ENCODE results near the gene RAB7B.

RAB7B gene

DNA sequence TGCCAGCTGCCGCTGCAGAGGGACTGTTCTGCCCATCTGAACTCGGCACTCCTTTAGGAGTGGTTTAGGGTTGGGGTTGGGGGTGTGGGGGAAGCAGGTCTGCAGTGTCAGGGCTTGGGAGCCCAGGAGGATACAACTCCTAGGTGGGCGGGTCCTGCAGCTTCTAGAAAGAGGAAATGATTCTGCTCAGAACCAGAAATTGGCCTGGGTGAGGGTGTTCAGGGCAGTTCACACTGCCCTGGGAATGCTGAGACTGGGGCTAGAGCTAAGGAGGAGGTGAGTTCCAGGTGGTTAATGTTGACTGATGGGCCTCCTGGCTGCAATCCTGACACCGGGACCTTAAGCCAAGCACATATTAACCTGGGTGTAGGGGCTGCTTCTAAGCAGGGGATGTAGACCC is 55.2 kb downstream of the RAB7B start:
- H3K4me3 ChIP-seq (replicated peaks in 1 of 2; ENCODE audit: low read depth in 2 of 2, low read length in 2 of 2), result no peak overlapping the region
- DNase-seq (ENCODE audit: low read depth in 2 of 2), result no peak
- TF ChIP-seq, protein P1, sequence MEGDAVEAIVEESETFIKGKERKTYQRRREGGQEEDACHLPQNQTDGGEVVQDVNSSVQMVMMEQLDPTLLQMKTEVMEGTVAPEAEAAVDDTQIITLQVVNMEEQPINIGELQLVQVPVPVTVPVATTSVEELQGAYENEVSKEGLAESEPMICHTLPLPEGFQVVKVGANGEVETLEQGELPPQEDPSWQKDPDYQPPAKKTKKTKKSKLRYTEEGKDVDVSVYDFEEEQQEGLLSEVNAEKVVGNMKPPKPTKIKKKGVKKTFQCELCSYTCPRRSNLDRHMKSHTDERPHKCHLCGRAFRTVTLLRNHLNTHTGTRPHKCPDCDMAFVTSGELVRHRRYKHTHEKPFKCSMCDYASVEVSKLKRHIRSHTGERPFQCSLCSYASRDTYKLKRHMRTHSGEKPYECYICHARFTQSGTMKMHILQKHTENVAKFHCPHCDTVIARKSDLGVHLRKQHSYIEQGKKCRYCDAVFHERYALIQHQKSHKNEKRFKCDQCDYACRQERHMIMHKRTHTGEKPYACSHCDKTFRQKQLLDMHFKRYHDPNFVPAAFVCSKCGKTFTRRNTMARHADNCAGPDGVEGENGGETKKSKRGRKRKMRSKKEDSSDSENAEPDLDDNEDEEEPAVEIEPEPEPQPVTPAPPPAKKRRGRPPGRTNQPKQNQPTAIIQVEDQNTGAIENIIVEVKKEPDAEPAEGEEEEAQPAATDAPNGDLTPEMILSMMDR (IDR thresholded peaks at IDR 0.05; ENCODE audit: low read depth, low read length), result no peak

- TF ChIP-seq, protein P1 (IDR thresholded peaks at IDR 0.05; ENCODE audit: low read depth, low read length), result no peak
- no peak overlapping the region for H3K4me3 ChIP-seq (replicated peaks in 1 of 2; ENCODE audit: low read depth in 2 of 2, low read length in 2 of 2)
- DNase-seq (ENCODE audit: low read depth in 2 of 2), result no peak
These were observed 56.2 kb downstream of the RAB7B start for GRCh38 chr1:205947024-205947423.

GRCh38 chr1:205945069-205945468 is 58.1 kb downstream of the RAB7B start:
- TF ChIP-seq, protein P1 (IDR thresholded peaks at IDR 0.05; ENCODE audit: low read depth, low read length), result no peak
- no peak for DNase-seq (ENCODE audit: low read depth in 2 of 2)
- no peak overlapping the region for H3K4me3 ChIP-seq (replicated peaks in 1 of 2; ENCODE audit: low read depth in 2 of 2, low read length in 2 of 2)

- TF ChIP-seq, protein P1 (IDR thresholded peaks at IDR 0.05; ENCODE audit: low read depth, low read length), result no peak
- no peak for DNase-seq (ENCODE audit: low read depth in 2 of 2)
These were observed 58.7 kb downstream of the RAB7B start for GRCh38 chr1:205944525-205944924.

GRCh38 chr1:205943245-205943644 is 60.0 kb downstream of the RAB7B start, which contains the start of gene SLC26A9:
Gene SLC26A9, minus strand, starts transcription at chr1:205943456. Its CDS starts 7,636 bp downstream, at chr1:205935820.
- no peak within 1 kb of the TSS for H3K4me3 ChIP-seq (replicated peaks in 1 of 2; ENCODE audit: low read depth in 2 of 2, low read length in 2 of 2)
- TF ChIP-seq, protein P1 (IDR thresholded peaks at IDR 0.05; ENCODE audit: low read depth, low read length), result no peak
- DNase-seq (ENCODE audit: low read depth in 2 of 2), result no peak

More at GRCh38 chr1:205944525-205944924, 58.7 kb downstream of the RAB7B start:
- H3K4me3 ChIP-seq (replicated peaks in 1 of 2; ENCODE audit: low read depth in 2 of 2, low read length in 2 of 2), result no peak overlapping the region

GRCh38 chr1:205942631-205943159 is 60.5 kb downstream of the RAB7B start:
- H3K4me3 ChIP-seq (replicated peaks in 1 of 2; ENCODE audit: low read depth in 2 of 2, low read length in 2 of 2), result no peak overlapping the region
- DNase-seq (ENCODE audit: low read depth in 2 of 2), result no peak
- TF ChIP-seq, protein P1 (IDR thresholded peaks at IDR 0.05; ENCODE audit: low read depth, low read length), result no peak

DNA sequence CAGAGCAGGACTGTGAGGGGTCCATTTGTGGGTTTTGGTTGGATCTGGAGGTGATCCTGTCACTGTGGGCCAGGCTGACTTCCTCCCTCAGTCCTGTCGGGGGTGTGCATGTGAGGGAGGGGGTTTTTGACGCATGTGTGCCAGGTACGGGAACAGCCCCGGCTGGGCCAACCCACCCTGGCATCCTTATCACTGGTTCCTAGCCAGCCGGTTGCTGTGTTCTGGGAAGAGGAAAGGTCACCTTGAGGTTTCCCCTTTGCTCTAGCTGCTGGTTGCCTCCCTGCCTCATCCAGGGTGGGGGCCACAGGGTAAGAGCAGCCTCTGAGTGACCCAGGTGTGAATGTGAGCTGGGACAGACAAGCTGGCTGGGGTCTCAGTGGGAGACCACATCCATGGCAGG is 62.5 kb downstream of the RAB7B start:
- TF ChIP-seq, protein P1 (IDR thresholded peaks at IDR 0.05; ENCODE audit: low read depth, low read length), result no peak
- DNase-seq (ENCODE audit: low read depth in 2 of 2), result no peak
- no peak overlapping the region for H3K4me3 ChIP-seq (replicated peaks in 1 of 2; ENCODE audit: low read depth in 2 of 2, low read length in 2 of 2)

Data from cardiac fibroblast (primary cell).